ENCODE results near the gene GALK2. TPM values are rescaled to one million over a fixed set of nuclear protein-coding genes. Genes with fewer than 3 reads are reported as not detected.

The GALK2 gene
- total and polyA plus RNA-seq, 8 donors = 9.3 to 28.0 (median 16.6) TPM

GRCh38 chr15:49278751-49279150 lies 108.7 kb downstream of the GALK2 start:
- ATAC-seq (no peak), FAIRE-seq (no peak)
- H3K9me3 ChIP-seq = no peaks in the 10 kb centered on the region

GRCh38 chr15:49279521-49280456 lies 109.7 kb downstream of the GALK2 start:
- no peak overlapping the region for H3K4me3 ChIP-seq
- no peak overlapping the region for H3K27ac ChIP-seq
- TF ChIP-seq CTCF (IDR thresholded peaks at IDR 0.05) = no peak
- FAIRE-seq = no peak
- intact Hi-C loops (cut with DNase I) = loop anchor here in 1 of 3 donors (5.0 kb wide), 1 partner anchor 48 kb away; no protein-coding TSS in a partner anchor
- no peak for ATAC-seq
- no peaks in the 10 kb centered on the region for H3K27me3 ChIP-seq
- no peaks in the 10 kb centered on the region for H3K4me1 ChIP-seq
- no peaks in the 10 kb centered on the region for H3K9me3 ChIP-seq
- WGBS, 2 donors = 97 to 98% methylated on average over 4 of the region's 4 CpGs
- DNase-seq = no peak
- H3K36me3 ChIP-seq = peaks cover 0 to 6% (median 0%) of the 10 kb centered on the region in 3 donors

More at GRCh38 chr15:49278751-49279150, 108.7 kb downstream of the GALK2 start:
- intact Hi-C loops (cut with DNase I) = no loop called here
- H3K36me3 ChIP-seq = no peaks in the 10 kb centered on the region
- no peak overlapping the region for H3K4me3 ChIP-seq
- H3K27ac ChIP-seq = no peak overlapping the region
- TF ChIP-seq CTCF (IDR thresholded peaks at IDR 0.05) = no peak
- DNase-seq = no peak
- H3K4me1 ChIP-seq = no peaks in the 10 kb centered on the region
- no peaks in the 10 kb centered on the region for H3K27me3 ChIP-seq
- WGBS, 2 donors = 96 to 97% methylated on average over 5 of the region's 5 CpGs

- ATAC-seq (peak in 1 of 4 donors; percentile 22), DNase-seq (no peak), FAIRE-seq (no peak)
- H3K27me3 ChIP-seq = no peaks in the 10 kb centered on the region
- 93 to 97% methylated on average over 1 of the region's 1 CpG for WGBS, 2 donors
- H3K36me3 ChIP-seq = peaks cover 0 to 6% (median 4%) of the 10 kb centered on the region in 3 donors
- no peak overlapping the region for H3K4me3 ChIP-seq
- no peak overlapping the region for H3K27ac ChIP-seq
- TF ChIP-seq CTCF (IDR thresholded peaks at IDR 0.05) = no peak
- no peaks in the 10 kb centered on the region for H3K9me3 ChIP-seq
- H3K4me1 ChIP-seq = no peaks in the 10 kb centered on the region
- intact Hi-C loops (cut with DNase I) = loop anchor here in 1 of 3 donors (5.0 kb wide), 1 partner anchor 45 kb away; no protein-coding TSS in a partner anchor
These were observed 112.3 kb downstream of the GALK2 start for GRCh38 chr15:49282366-49282765.

GRCh38 chr15:49286649-49287404 lies 116.8 kb downstream of the GALK2 start:
- Histone ChIP-seq H3K27ac (no peak overlapping the region), H3K9me3 (no peaks in the 10 kb centered on the region), H3K36me3 (peaks cover 0 to 6% (median 4%) of the 10 kb centered on the region in 3 donors), H3K4me1 (no peaks in the 10 kb centered on the region), H3K27me3 (no peaks in the 10 kb centered on the region), H3K4me3 (no peak overlapping the region)
- no peak for TF ChIP-seq CTCF (IDR thresholded peaks at IDR 0.05)
- 81 to 87% methylated on average over 4 of the region's 4 CpGs for WGBS, 2 donors
- intact Hi-C loops (cut with DNase I) = no loop called here
- ATAC-seq (no peak), DNase-seq (no peak), FAIRE-seq (no peak)

Measured in pancreas (tissue), 10 donors.